HG02759 (cell line): ENCODE data around the gene OR5K4.
"Not testable (repeated sequence)": the region's sequence is repeated elsewhere in the genome, so short reads cannot be mapped to it uniquely, and the experiment has no call there.

Experiments used
- ATAC-seq: cut with Tn5 transposase; IDR thresholded peaks from one replicate; pipeline ENCODE4 v1.9.1; 2021; ENCODE audit warnings: mild to moderate bottlenecking, moderate library complexity; ENCODE audit not compliant: unreplicated experiment

Gene OR5K4

DNA sequence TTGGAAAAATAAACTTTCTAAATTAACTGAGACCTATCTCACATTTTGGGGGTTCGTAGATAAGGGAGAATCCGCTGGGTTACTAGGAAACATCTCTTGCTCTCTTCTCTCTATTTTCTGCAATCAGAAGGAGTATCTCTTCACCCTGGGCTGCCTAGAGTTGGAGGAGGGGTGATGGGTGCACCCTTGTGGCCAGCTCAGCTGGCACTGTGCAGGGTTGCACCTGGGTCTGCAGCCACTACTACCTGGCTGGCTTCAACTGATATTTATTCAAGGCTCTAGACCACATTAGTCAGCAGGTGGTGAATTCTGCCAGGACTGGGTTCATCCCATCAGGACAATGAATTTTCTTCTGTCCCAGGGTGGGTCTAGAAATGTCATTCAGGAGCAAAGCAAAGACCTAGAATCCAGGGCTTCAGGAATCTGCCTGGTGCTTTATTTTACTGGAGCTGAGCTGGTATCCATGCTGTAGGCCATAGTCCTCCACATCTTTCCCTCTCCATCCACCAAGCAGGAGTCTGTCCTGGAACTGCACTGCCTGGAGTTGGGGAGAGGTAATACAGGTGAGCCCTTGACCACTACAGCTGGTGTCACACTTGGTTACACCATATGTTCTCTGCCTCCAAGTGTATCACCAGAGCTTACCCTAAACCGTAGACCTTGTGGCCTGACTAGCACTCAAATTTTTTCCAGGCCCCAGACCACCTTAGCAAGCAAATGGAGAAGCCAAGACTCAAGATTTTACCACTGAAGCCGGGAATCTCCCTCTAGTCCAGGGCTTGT lies 14.0 kb downstream of the OR5K4 start:
- ATAC-seq = no peak

GRCh38 chr3:98371186-98371585 lies 17.5 kb downstream of the OR5K4 start:
- ATAC-seq = no peak

- ATAC-seq = no peak
Measured at GRCh38 chr3:98371853-98372252, 18.2 kb downstream of the OR5K4 start.

DNA sequence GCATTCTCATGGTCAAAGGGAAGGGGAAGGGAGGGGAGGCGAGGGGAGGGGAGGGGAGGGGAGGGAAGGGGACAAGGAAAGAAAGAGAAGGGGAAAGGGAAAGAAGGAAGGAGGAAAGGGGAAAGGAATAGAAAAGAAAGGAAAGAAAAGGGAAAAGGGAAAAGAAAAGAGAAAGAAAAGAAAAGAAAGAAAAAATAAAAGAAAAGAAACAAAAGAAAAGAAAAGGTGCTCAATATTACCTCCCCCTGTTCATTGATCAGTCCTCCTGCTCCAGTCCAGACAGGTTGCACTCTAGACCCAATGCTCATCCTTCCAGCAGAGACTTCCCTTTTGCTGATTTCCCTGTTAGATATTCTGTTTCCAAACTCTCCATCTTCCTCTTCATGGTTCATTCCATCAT lies 18.8 kb downstream of the OR5K4 start:
- no peak for ATAC-seq

GRCh38 chr3:98376631-98377030 lies 23.0 kb downstream of the OR5K4 start:
- ATAC-seq = no peak

DNA sequence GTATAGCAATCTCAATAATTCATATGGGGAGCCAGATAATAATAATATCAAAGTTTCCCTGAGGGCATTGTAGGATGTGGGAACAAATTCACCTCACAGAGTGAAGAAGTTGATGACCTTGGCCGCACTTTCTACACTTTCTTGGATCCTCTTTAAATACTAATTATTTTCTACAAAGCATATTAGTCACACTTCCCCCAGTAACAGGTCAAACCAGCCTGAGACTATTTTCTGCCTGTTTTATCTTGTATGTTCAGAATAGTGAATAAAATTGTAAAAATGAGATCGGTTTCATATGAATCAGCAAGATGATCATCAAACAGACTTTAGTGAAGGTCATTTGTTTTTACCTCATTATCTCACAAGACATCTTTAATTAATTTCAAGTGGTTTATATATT lies 34.5 kb downstream of the OR5K4 start:
- ATAC-seq = no peak

DNA sequence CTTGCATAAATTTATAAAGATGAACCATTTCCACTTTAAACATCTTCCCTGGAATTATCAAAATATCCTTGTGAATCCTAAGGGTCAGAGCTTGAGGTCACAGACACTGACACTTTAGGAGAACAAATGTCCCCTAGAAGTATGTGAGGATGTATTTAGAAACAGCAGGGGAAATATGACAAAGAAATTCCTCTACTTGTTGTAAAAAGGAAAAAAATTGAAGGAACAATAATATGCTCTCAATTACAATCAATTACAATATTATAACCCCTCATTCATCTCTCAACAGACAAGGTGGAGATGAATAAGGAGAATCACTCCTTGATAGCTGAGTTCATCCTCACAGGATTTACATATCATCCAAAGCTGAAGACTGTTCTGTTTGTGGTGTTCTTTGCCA lies 36.7 kb downstream of the OR5K4 start, which contains the start of gene OR5K3:
Gene OR5K3 (plus strand): TSS at position 301 of the 400 bp plus-strand sequence. CDS start 0 bp downstream, at position 301.
- no peak for ATAC-seq

- ATAC-seq = no peak
Measured at GRCh38 chr3:98395101-98395500, 41.4 kb downstream of the OR5K4 start.

GRCh38 chr3:98396482-98396881 lies 42.8 kb downstream of the OR5K4 start:
- not testable (repeated sequence) for ATAC-seq

GRCh38 chr3:98398513-98398912 lies 44.9 kb downstream of the OR5K4 start:
- ATAC-seq = no peak

GRCh38 chr3:98402507-98402906 lies 48.9 kb downstream of the OR5K4 start:
- ATAC-seq = no peak

GRCh38 chr3:98404010-98404409 lies 50.4 kb downstream of the OR5K4 start:
- no peak for ATAC-seq
